HG03571 (cell line): ENCODE data around the gene ATP6V1A.

Experiments
- ATAC-seq: cut with Tn5 transposase; IDR thresholded peaks from one replicate; pipeline ENCODE4 v1.9.1; 2021; ENCODE audit not compliant: unreplicated experiment

Gene ATP6V1A

GRCh38 chr3:113746548-113747282, at the start of gene ATP6V1A:
TSS of gene ATP6V1A (plus strand) at chr3:113747035. CDS start at chr3:113778754, 31,719 bp downstream.
- peak; percentile 33 for ATAC-seq

- no peak for ATAC-seq
These were observed 49.2 kb upstream of the ATP6V1A start for GRCh38 chr3:113697500-113698090.

- ATAC-seq: no peak
These were observed 48.6 kb upstream of the ATP6V1A start for GRCh38 chr3:113698213-113698742.

GRCh38 chr3:113698956-113699355, 47.9 kb upstream of the ATP6V1A start:
- no peak for ATAC-seq

GRCh38 chr3:113707835-113708234, 39.0 kb upstream of the ATP6V1A start:
- ATAC-seq: no peak

GRCh38 chr3:113712129-113712528, 34.7 kb upstream of the ATP6V1A start:
- no peak for ATAC-seq

- ATAC-seq: no peak
These were observed 32.1 kb upstream of the ATP6V1A start for GRCh38 chr3:113714702-113715101.

- ATAC-seq: no peak
These were observed 29.5 kb upstream of the ATP6V1A start for GRCh38 chr3:113717308-113717707.

- ATAC-seq: no peak
These were observed 29.0 kb upstream of the ATP6V1A start for GRCh38 chr3:113717818-113718217.

- ATAC-seq: no peak
These were observed 27.5 kb upstream of the ATP6V1A start for GRCh38 chr3:113719294-113719693.

- no peak for ATAC-seq
These were observed 27.1 kb upstream of the ATP6V1A start for GRCh38 chr3:113719758-113720157.

GRCh38 chr3:113721636-113722035, 25.2 kb upstream of the ATP6V1A start:
- ATAC-seq: no peak

- ATAC-seq: no peak
These were observed 18.2 kb upstream of the ATP6V1A start for GRCh38 chr3:113728661-113729060.

GRCh38 chr3:113730550-113730949, 16.3 kb upstream of the ATP6V1A start:
- ATAC-seq: no peak

GRCh38 chr3:113731694-113732093, 15.1 kb upstream of the ATP6V1A start:
- ATAC-seq: no peak

GRCh38 chr3:113736548-113737089, 10.2 kb upstream of the ATP6V1A start:
- peak; percentile 59 for ATAC-seq

- ATAC-seq: no peak
These were observed 5.7 kb upstream of the ATP6V1A start for GRCh38 chr3:113741086-113741485.

GRCh38 chr3:113741620-113742019, 5.2 kb upstream of the ATP6V1A start:
- no peak for ATAC-seq

- no peak for ATAC-seq
These were observed 3.7 kb upstream of the ATP6V1A start for GRCh38 chr3:113743006-113743630.

GRCh38 chr3:113744941-113745755, 1.7 kb upstream of the ATP6V1A start:
- ATAC-seq: peak; percentile 59
